Stomach (tissue), 4 donors: Measurements from ENCODE around the gene DGAT2.

Source experiments
- CTCF ChIP-seq, 7 experiments: fragments of 450-650 bp in 4 of 7; fragments of 200-600 bp in 3 of 7; sonication (generic) in 3 of 7; IDR thresholded peaks; one replicate each; pipeline ENCODE4 v1.5.1; 2016 to 2019; ENCODE audit warnings: antibody characterized with exemption in 7 of 7, control low read depth in 2 of 7, mild to moderate bottlenecking in 1 of 7
- POLR2A ChIP-seq, 4 donors: fragments of 450-650 bp; IDR thresholded peaks; one replicate each; pipeline ENCODE4 v1.6.1; 2016; ENCODE audit warnings: antibody characterized with exemption in 4 of 4, control low read depth in 2 of 4, mild to moderate bottlenecking in 1 of 4, moderate library complexity in 1 of 4
- POLR2AphosphoS5 ChIP-seq, 3 donors: sonication (generic); formaldehyde crosslinking; IDR thresholded peaks; one replicate each; pipeline ENCODE4 v1.6.1; 2016; ENCODE audit warnings: antibody characterized with exemption in 3 of 3

- TF ChIP-seq CTCF (IDR thresholded peaks at IDR 0.05) (no peak), POLR2AphosphoS5 (IDR thresholded peaks at IDR 0.05) (no peak), POLR2A (IDR thresholded peaks at IDR 0.05) (no peak)
Observed at GRCh38 chr11:75760243-75760642, 8.3 kb upstream of the DGAT2 start.
